ENCODE results near the gene TDRD7. TPM values are rescaled to one million over a fixed set of nuclear protein-coding genes. Genes with fewer than 3 reads are reported as not detected.

The TDRD7 gene
- total and polyA plus RNA-seq, 2 of the 8 experiments (the other 6 are each of a cell fraction or from before 2014, with no cell fraction given), result 1.2 to 2.3 TPM

DNA sequence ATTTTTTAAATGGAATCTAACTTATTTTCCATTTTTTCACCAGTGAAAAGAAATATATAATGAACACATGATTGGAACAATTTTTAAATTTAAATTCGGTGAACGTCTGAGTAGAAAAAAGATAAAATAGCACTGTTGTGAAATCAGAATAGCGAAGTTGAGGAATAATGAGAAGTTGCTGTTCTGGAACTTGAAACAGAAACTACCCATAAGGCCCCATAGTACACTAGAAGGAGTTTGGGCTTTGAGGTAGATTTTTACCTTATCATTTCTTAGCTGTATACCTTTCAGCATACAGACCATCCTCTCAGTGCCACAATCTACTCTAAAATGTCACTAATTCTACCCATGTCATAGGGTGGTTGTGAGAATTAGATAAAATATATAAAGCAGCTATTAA, 35.1 kb downstream of the TDRD7 start:
- no peak overlapping the region for H4K91ac ChIP-seq (replicated peaks; ENCODE audit: insufficient read length, low read length)
- H3K23ac ChIP-seq (ENCODE audit: insufficient read length), result no peak overlapping the region
- H2BK20ac ChIP-seq (ENCODE audit: low read length), result no peak overlapping the region
- H3K4me1 ChIP-seq (replicated peaks in 1 of 4; ENCODE audit: control insufficient read depth in 3 of 4, insufficient read depth in 4 of 4, low read length in 3 of 4), result no peaks in the 10 kb centered on the region
- H3K79me2 ChIP-seq (ENCODE audit: control insufficient read depth in 1 of 2, insufficient read depth in 2 of 2, low read length in 2 of 2), result no peaks in the 10 kb centered on the region
- no peak overlapping the region for H2BK5ac ChIP-seq (ENCODE audit: low read depth, low read length)
- no peak overlapping the region for H3K4me2 ChIP-seq (ENCODE audit: insufficient read depth in 1 of 2, low read depth in 2 of 2, low read length in 2 of 2)
- H3K79me1 ChIP-seq (ENCODE audit: low read depth, low read length), result no peaks in the 10 kb centered on the region
- CTCF ChIA-PET (ENCODE audit: partially characterized antibody), result interaction anchor here (0.6 to 1.9 kb wide), 4 partner anchors 16 to 152 kb away, joined by 3 to 5 read pairs (median 4); no protein-coding TSS in a partner anchor
- no peak overlapping the region for H2BK120ac ChIP-seq (replicated peaks; ENCODE audit: low read depth, low read length)
- POLR2A ChIA-PET (ENCODE audit: partially characterized antibody), result no interaction called here
- H3K9ac ChIP-seq (replicated peaks in 1 of 4; ENCODE audit: extremely low read depth in 1 of 4, low read depth in 3 of 4, low read length in 3 of 4), result no peak overlapping the region
- DNase-seq (ENCODE audit: low read depth in 1 of 2, low spot score in 2 of 2) (no peak), FAIRE-seq (no peak)
- no peaks in the 10 kb centered on the region for H3K9me3 ChIP-seq (ENCODE audit: insufficient read depth in 2 of 2, low read depth in 1 of 2, low read length in 1 of 2)
- H2BK15ac ChIP-seq (ENCODE audit: low read length), result no peak overlapping the region
- H3K14ac ChIP-seq (ENCODE audit: insufficient read length), result no peak overlapping the region
- H3K27me3 ChIP-seq (replicated peaks in 1 of 4; ENCODE audit: control insufficient read depth in 3 of 4, extremely low read depth in 1 of 4, insufficient read depth in 3 of 4, low read length in 3 of 4), result no peaks in the 10 kb centered on the region
- H2BK12ac ChIP-seq (ENCODE audit: low read depth, low read length), result no peak overlapping the region
- H4K8ac ChIP-seq (ENCODE audit: extremely low read depth, insufficient read depth, low read length), result no peak overlapping the region
- no peak overlapping the region for H2AK5ac ChIP-seq (ENCODE audit: low read depth, low read length)
- H3K18ac ChIP-seq (ENCODE audit: extremely low read depth, low read length), result no peak overlapping the region
- H3K27ac ChIP-seq (ENCODE audit: low read depth, low read length), result no peak overlapping the region
- H4K5ac ChIP-seq (ENCODE audit: insufficient read length, low read depth, low read length), result no peak overlapping the region
- 91 to 100% methylated on average over 2 to 3 of the region's 3 CpGs for WGBS, 2 experiments (ENCODE audit: extremely low coverage in 1 of 2, insufficient coverage in 1 of 2, insufficient read length in 1 of 2, insufficient replicate concordance in 2 of 2, low coverage in 1 of 2, low lambda C conversion rate in 2 of 2, missing lambda C conversion rate in 1 of 2)
- H3K56ac ChIP-seq (replicated peaks; ENCODE audit: insufficient read length, low read depth, low read length), result no peak overlapping the region
- H4K20me1 ChIP-seq (replicated peaks in 1 of 2; ENCODE audit: control insufficient read depth in 1 of 2, insufficient read depth in 2 of 2, low read length in 2 of 2), result no peaks in the 10 kb centered on the region
- H3K36me3 ChIP-seq (ENCODE audit: control insufficient read depth in 2 of 4, insufficient read depth in 4 of 4, low read length in 3 of 4), result no peaks in the 10 kb centered on the region
- no peak overlapping the region for H3K4me3 ChIP-seq (ENCODE audit: extremely low read depth in 1 of 4, insufficient read depth in 2 of 4, low read depth in 3 of 4, low read length in 4 of 4)
- no peaks in the 10 kb centered on the region for H3K23me2 ChIP-seq (ENCODE audit: low read depth, low read length)
- no peak overlapping the region for H2AFZ ChIP-seq (ENCODE audit: low read length)
- H3K4ac ChIP-seq (replicated peaks; ENCODE audit: insufficient read length, low read depth, low read length), result no peak overlapping the region
- TF ChIP-seq HDAC6 (IDR thresholded peaks at IDR 0.05; ENCODE audit: low read depth, low read length) (no peak), JUND (IDR thresholded peaks at IDR 0.05; ENCODE audit: low read length) (no peak), TBP (IDR thresholded peaks at IDR 0.05; ENCODE audit: low read depth, low read length) (no peak), SP4 (IDR thresholded peaks at IDR 0.05; ENCODE audit: low read length) (no peak), BRCA1 (IDR thresholded peaks at IDR 0.05; ENCODE audit: low read depth, low read length) (no peak), GTF2F1 (IDR thresholded peaks at IDR 0.05; ENCODE audit: borderline replicate concordance, low read depth, low read length) (no peak), GABPA (IDR thresholded peaks at IDR 0.05; ENCODE audit: borderline replicate concordance, insufficient read depth, low read length) (no peak), HDAC2 (IDR thresholded peaks at IDR 0.05; ENCODE audit: borderline replicate concordance in 1 of 2, low read depth in 2 of 2, low read length in 2 of 2) (no peak), SRF (IDR thresholded peaks at IDR 0.05; ENCODE audit: low read depth, low read length) (no peak), KDM5A (IDR thresholded peaks at IDR 0.05; ENCODE audit: low read length) (no peak)
- TF ChIP-seq, protein P1, sequence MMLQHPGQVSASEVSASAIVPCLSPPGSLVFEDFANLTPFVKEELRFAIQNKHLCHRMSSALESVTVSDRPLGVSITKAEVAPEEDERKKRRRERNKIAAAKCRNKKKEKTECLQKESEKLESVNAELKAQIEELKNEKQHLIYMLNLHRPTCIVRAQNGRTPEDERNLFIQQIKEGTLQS (IDR thresholded peaks at IDR 0.05; ENCODE audit: insufficient read depth, low read depth, low read length), result no peak
- TF ChIP-seq, protein P2, sequence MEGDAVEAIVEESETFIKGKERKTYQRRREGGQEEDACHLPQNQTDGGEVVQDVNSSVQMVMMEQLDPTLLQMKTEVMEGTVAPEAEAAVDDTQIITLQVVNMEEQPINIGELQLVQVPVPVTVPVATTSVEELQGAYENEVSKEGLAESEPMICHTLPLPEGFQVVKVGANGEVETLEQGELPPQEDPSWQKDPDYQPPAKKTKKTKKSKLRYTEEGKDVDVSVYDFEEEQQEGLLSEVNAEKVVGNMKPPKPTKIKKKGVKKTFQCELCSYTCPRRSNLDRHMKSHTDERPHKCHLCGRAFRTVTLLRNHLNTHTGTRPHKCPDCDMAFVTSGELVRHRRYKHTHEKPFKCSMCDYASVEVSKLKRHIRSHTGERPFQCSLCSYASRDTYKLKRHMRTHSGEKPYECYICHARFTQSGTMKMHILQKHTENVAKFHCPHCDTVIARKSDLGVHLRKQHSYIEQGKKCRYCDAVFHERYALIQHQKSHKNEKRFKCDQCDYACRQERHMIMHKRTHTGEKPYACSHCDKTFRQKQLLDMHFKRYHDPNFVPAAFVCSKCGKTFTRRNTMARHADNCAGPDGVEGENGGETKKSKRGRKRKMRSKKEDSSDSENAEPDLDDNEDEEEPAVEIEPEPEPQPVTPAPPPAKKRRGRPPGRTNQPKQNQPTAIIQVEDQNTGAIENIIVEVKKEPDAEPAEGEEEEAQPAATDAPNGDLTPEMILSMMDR (IDR thresholded peaks at IDR 0.05; ENCODE audit: control extremely low read depth in 1 of 3, insufficient read depth in 1 of 3, low read depth in 1 of 3, low read length in 3 of 3), result no peak

All from H1 (cell line).